8988T (cell line): ENCODE measurements around the gene QKI.
A peak's percentile ranks its signal among the peaks of the same experiment; 100 is the strongest.
"Not testable (repeated sequence)": the region's sequence is repeated elsewhere in the genome, so short reads cannot be mapped to it uniquely, and the experiment has no call there.

ENCODE experiments used
- DNase-seq: peaks from one replicate; pipeline ENCODE4 v3.0.0; 2011

QKI gene

GRCh38 chr6:163414117-163414945 lies at the start of gene QKI:
Gene QKI (plus strand): TSS chr6:163414718. CDS start chr6:163415194, 476 bp downstream.
- peak; percentile 74 for DNase-seq

DNA sequence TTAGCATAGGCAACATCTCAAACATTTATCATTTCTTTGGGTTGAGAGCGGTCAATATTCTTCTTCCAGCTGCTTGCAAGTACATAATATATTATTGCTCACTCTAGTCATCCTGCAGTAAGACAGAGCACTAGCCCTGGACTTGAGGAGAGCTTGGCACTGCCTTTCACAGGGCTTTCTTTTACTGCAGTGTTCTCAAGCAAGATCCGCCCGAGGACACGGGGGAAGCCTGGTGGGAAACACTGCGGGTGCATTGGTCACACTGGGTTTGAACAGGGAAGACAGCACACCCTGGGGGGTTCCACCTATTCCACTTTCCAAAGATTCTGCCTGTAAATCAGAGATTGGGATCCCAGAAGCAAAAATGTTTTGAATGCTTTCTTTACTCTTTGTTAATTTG lies 48.2 kb upstream of the QKI start:
- DNase-seq = no peak

DNA sequence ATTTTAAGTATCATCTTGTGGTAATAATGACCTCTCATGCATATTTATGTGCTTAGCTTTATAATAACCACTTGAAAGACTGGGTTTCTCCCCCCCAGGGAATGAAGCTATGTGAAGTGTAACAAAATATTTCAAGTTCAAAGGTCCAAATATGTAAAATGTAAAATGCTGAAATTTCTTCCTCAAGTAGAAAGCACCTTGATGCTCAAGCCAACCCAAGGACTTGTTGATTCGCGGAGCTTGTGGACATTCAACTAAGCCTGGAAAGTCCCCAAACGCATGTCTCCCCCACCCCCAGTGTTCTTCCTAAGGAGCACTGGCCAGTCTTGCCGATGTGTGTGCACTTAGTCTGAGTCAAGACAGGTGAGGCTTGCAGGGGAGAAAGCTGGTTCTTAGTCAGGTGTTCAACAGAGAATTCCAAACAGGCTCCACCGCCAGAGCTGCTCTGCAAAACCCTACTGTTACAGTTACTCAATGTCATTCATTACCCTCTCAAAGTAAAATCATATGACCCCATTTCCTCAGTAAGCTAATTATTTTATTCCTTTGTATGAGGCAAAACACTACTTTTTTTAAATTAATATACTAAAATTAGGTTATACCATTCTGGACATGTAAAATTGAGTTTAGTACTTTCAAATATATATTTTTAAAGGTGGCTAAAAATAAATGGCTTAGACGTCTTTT lies 46.9 kb upstream of the QKI start:
- no peak for DNase-seq

DNA sequence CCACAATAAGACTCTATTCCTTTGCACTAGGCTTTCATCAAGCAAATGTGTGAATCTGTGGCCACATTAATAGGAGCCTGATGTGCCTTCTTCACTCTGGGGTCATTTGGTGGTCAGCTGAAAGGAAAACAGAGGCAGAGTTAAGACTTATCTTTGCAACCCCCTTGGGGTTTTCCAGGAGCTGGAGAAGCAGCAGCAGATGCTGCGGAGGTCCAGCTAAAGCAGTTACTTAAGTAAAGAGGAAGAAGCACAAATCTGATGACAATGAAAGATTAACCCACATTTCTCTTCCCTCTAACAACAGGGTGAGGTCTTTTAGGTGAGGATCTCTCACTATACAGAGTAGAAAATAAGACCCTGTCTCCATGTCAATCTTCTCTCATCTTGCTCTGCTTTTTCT lies 45.4 kb upstream of the QKI start:
- DNase-seq = no peak

DNA sequence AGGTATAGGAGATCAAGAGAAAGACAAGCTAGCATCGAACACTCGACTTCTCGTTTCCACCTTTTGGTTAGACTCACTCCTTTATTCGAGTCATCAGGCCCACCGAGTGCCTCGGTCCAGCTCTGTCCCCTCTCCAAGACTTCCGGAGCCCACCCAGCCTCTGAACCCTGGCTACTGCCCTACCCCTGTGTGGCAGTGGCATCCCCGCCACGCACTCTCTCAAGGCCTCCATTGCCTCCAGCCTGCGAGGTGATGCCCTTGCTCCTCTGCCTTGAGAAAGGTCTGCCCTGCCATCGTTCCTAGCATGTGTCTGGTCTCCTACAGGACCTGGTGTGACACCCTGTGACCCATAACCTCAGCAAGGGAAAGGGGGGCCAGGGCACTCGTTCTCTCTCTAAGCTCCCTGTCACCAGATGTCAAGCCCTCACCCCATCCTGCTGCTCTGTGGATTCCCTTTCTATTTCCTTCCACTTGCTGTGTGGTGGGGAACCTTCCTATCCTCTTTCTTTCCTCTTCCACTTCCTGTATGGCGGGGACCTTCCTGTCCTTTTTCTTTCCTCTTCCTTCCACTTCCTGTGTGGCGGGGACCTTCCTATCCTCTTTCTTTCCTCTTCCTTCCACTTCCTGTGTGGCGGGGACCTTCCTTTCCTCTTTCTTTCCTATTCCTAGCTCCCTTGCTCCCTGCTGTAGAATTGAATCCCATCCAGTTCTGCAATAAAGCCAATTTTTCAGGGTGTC lies 44.7 kb upstream of the QKI start:
- no peak for DNase-seq

GRCh38 chr6:163370464-163371117 lies 43.9 kb upstream of the QKI start:
- DNase-seq = no peak

- DNase-seq = no peak
Measured at GRCh38 chr6:163371129-163371528, 43.4 kb upstream of the QKI start.

GRCh38 chr6:163373240-163373639 lies 41.3 kb upstream of the QKI start:
- no peak for DNase-seq

DNA sequence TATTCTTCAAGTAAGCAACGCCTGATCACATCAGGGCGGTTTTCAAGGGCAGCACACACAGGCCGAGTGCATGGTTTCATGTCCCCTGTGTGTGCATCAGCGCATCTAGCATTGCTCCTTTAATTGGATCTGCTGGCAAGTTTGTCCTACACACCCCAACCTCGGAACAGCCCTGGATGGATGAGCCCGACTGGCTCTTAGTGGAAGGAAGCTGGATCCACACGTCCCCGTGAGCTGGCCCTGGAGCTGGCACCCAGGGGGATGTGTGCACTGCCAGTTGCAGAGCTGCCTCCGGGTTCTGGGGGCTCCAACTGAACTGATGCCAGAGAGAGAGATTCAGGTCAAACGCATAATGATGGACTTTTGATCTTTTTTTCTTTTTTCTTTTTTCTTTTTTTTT lies 39.2 kb upstream of the QKI start:
- DNase-seq = no peak

- no peak for DNase-seq
Measured at GRCh38 chr6:163376187-163376586, 38.3 kb upstream of the QKI start.

- no peak for DNase-seq
Measured at GRCh38 chr6:163377561-163377960, 37.0 kb upstream of the QKI start.

DNA sequence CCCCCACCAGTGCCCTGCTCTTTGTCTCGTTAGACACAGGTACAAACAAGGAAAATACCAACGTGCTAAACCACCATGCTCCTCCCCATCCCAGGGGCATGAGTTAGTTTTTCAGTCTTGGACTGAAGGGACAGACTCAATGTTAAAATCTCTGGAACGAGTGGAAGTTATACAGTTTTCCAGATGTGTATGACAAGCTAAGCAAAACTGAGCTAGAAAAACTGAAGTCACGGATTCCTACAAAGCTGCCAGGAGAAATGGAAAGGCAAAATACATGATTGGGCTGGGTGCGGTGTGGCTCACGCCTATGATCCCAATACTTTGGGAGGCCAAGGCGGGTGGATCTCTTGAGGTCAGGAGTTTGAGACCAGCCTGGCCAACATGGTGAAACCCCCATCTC lies 34.3 kb upstream of the QKI start:
- no peak for DNase-seq

GRCh38 chr6:163381118-163381756 lies 33.3 kb upstream of the QKI start:
- no peak for DNase-seq

DNA sequence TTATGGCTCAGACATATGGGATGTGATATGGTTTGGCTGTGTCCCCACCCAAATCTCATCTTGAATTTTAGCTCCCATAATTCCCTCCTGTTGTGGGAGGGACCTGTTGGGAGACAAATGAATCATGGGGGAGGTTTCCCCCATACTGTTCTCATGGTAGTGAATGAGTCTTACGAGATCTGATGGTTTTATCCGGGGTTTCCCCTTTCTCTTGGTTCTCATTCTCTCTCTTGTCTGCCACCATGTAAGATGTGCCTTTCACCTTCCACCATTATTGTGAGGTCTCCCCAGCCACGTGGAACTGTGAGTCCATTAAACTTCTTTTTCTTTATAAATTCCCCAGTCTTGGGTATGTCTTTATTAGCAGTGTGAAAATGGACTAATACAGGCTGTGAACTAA lies 31.1 kb upstream of the QKI start:
- not testable (repeated sequence) for DNase-seq

DNA sequence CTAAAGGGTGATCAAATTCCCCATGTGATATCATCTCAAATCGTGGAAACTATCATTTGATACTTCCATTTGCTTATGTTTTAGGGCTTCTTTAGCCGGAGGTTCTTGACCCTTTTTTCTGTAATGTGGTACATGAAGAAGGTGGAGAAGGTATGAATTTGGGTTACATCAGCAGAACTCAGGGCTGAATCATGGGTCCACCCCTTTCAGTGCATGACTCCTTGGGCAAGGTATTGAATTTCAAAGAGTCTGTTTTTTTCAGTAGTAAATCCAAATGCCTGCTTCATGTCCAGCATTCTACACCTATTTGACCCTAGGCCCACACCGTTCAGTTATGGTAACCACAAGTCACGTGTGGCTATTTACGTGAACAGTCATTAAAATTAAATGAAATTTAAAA lies 30.6 kb upstream of the QKI start:
- DNase-seq = no peak

- no peak for DNase-seq
Measured at GRCh38 chr6:163384510-163384909, 30.0 kb upstream of the QKI start.

DNA sequence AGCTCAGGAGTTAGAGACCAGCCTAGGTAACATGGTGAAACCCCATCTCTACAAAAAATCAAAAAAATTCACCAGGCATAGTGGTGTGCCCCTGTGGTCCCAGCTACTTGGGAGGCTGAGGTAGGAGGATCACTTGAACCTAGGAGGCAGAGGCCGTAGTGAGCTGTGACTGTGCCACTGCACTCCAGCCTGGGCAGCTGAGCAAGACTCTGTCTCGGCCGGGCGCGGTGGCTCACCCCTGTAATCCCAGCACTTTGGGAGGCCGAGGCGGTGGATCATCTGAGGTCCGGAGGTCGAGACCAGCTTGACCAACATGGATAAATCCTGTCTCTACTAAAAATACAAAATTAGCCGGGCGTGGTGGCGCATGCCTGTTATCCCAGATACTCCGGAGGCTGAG lies 29.0 kb upstream of the QKI start:
- not testable (repeated sequence) for DNase-seq

GRCh38 chr6:163386329-163386908 lies 28.1 kb upstream of the QKI start:
- no peak for DNase-seq

DNA sequence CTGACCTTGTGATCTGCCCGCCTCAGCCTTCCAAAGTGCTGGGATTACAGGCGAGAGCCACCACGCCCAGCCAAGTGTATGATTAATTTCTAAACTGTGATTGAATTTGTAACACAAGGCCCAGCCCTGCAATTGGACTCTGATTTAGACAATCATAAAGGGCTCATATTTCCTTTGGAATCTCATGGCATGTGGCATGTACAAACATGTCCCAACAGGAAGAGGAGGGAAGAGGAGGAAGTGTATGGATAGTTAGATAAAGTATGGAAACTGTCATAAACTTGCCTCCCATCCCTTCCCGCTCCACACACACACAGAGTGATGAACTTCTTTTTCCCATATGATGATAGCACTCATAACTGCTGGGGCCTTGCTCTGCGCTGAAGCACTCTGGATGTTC lies 27.2 kb upstream of the QKI start:
- DNase-seq = no peak

DNA sequence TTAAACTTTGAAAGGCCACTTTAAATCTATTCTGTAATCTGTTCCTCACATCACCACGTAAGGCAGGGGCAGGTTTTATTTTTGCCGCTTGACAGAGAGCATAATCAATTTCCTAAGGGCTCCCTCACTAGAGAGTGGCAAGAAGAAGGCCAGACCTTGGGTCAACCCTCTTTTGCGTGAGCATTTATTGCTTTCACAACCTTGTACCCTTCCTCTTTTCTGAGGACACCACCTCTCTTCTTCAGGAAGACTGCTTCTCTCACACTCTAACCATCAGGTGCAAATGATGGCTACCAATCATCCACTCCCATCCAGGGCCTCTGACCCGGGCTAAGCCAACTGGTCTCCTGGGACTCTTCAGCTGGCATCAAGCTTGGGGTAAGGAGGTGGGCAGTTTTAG lies 25.2 kb upstream of the QKI start:
- DNase-seq = no peak

GRCh38 chr6:163390770-163391169 lies 23.7 kb upstream of the QKI start:
- DNase-seq = no peak

DNA sequence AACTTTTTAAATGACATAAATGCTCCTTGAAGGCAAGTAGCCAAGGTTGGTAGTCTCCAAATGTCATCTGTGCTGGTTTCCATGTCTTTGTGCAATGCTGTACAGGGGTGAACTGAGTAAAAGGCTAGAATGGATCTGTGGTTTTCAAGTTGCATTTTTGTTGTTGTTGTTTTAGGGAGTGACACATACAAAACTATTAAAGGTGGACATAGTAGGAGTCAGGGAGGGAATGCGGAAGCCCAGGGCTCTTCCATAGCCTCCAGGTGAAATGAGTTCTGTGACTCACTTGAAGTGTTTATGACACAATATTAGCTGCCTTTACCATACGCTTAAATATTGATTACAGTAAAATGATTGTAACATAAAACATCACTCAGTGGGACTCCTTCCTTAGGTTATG lies 22.5 kb upstream of the QKI start:
- DNase-seq = no peak
